ENCODE measurements around the gene PSMD6. TPM values are rescaled to one million over a fixed set of nuclear protein-coding genes. Genes with fewer than 3 reads are reported as not detected.
A peak's percentile ranks its signal among the peaks of the same experiment; 100 is the strongest.

The PSMD6 gene
- total and polyA plus RNA-seq, 10 of the 15 experiments (the other 5 are each of a cell fraction or from before 2014, with no cell fraction given) = 68.7 to 199 (median 106) TPM

DNA sequence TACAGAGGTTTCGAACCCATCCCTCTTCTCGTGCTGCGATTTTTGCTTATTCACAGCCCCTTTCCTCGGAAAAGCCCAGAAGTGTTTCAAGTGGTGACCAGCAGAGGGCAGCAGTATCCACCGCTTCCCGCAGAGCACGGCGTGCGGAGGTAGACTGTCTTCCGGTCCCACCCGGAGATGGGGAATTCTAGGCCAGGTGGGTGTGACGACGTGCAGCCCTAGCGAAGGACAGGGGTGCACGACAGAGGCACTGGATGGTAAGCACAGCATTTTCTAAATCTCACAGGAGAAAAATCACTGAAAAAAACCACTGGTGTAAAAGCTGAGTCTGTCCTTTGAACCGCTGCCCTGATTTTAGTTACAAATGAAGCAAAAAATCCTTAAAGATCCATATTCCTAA, 7.4 kb upstream of the PSMD6 start (continued):
- no peak for TF ChIP-seq TCF3 (IDR thresholded peaks at IDR 0.05; ENCODE audit: borderline replicate concordance, insufficient read depth, low read depth, low read length)
- no peak for TF ChIP-seq HDAC6 (IDR thresholded peaks at IDR 0.05; ENCODE audit: unreplicated experiment)
- TF ChIP-seq TBL1XR1 (IDR thresholded peaks at IDR 0.05; ENCODE audit: low read depth, low read length) = no peak
- no peak for TF ChIP-seq KDM1A (IDR thresholded peaks at IDR 0.05; ENCODE audit: borderline replicate concordance)
- TF ChIP-seq RAD21 (IDR thresholded peaks at IDR 0.05; ENCODE audit: insufficient read depth, low read depth, low read length) = peak; percentile 97
- TF ChIP-seq ATF7 (IDR thresholded peaks at IDR 0.05; ENCODE audit: low read depth) = 0 out of 2 replicates have a peak, but pooled peaks have one; percentile 36
- TF ChIP-seq IRF4 (IDR thresholded peaks at IDR 0.05; ENCODE audit: low read depth, low read length) = peak; percentile 64; the same call in 1 of the 2 replicates
- no peak for TF ChIP-seq CREB1 (IDR thresholded peaks at IDR 0.05; ENCODE audit: low read depth)
- TF ChIP-seq RB1 (IDR thresholded peaks at IDR 0.05; ENCODE audit: borderline replicate concordance) = peak; percentile 66
- no peak for TF ChIP-seq CHD1 (IDR thresholded peaks at IDR 0.05; ENCODE audit: low read depth, low read length)
- TF ChIP-seq ZBED1 (IDR thresholded peaks at IDR 0.05; ENCODE audit: borderline replicate concordance) = no peak
- TF ChIP-seq, protein P1, sequence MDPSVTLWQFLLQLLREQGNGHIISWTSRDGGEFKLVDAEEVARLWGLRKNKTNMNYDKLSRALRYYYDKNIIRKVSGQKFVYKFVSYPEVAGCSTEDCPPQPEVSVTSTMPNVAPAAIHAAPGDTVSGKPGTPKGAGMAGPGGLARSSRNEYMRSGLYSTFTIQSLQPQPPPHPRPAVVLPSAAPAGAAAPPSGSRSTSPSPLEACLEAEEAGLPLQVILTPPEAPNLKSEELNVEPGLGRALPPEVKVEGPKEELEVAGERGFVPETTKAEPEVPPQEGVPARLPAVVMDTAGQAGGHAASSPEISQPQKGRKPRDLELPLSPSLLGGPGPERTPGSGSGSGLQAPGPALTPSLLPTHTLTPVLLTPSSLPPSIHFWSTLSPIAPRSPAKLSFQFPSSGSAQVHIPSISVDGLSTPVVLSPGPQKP (IDR thresholded peaks at IDR 0.05; ENCODE audit: low read depth, low read length) = peak; percentile 80; the same call in 1 of the 2 replicates
- no peak for TF ChIP-seq CBFB (IDR thresholded peaks at IDR 0.05; ENCODE audit: low read depth)
- TF ChIP-seq, protein P2, sequence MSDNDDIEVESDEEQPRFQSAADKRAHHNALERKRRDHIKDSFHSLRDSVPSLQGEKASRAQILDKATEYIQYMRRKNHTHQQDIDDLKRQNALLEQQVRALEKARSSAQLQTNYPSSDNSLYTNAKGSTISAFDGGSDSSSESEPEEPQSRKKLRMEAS (IDR thresholded peaks at IDR 0.05; ENCODE audit: low read depth, low read length) = peak; percentile 49; the same call in 1 of the 2 replicates
- TF ChIP-seq JUND (IDR thresholded peaks at IDR 0.05; ENCODE audit: low read depth, low read length) = no peak
- TF ChIP-seq, protein P3, sequence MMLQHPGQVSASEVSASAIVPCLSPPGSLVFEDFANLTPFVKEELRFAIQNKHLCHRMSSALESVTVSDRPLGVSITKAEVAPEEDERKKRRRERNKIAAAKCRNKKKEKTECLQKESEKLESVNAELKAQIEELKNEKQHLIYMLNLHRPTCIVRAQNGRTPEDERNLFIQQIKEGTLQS (IDR thresholded peaks at IDR 0.05; ENCODE audit: borderline replicate concordance, extremely low read depth, low read depth, low read length) = no peak
- TF ChIP-seq GABPA (IDR thresholded peaks at IDR 0.05; ENCODE audit: low read depth) = peak; percentile 57; the same call in 1 of the 2 replicates
- TF ChIP-seq, protein P4, sequence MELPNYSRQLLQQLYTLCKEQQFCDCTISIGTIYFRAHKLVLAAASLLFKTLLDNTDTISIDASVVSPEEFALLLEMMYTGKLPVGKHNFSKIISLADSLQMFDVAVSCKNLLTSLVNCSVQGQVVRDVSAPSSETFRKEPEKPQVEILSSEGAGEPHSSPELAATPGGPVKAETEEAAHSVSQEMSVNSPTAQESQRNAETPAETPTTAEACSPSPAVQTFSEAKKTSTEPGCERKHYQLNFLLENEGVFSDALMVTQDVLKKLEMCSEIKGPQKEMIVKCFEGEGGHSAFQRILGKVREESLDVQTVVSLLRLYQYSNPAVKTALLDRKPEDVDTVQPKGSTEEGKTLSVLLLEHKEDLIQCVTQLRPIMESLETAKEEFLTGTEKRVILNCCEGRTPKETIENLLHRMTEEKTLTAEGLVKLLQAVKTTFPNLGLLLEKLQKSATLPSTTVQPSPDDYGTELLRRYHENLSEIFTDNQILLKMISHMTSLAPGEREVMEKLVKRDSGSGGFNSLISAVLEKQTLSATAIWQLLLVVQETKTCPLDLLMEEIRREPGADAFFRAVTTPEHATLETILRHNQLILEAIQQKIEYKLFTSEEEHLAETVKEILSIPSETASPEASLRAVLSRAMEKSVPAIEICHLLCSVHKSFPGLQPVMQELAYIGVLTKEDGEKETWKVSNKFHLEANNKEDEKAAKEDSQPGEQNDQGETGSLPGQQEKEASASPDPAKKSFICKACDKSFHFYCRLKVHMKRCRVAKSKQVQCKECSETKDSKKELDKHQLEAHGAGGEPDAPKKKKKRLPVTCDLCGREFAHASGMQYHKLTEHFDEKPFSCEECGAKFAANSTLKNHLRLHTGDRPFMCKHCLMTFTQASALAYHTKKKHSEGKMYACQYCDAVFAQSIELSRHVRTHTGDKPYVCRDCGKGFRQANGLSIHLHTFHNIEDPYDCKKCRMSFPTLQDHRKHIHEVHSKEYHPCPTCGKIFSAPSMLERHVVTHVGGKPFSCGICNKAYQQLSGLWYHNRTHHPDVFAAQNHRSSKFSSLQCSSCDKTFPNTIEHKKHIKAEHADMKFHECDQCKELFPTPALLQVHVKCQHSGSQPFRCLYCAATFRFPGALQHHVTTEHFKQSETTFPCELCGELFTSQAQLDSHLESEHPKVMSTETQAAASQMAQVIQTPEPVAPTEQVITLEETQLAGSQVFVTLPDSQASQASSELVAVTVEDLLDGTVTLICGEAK (IDR thresholded peaks at IDR 0.05; ENCODE audit: borderline replicate concordance) = peak; percentile 44; the same call in 1 of the 2 replicates
- TF ChIP-seq ZSCAN29 (IDR thresholded peaks at IDR 0.05) = 0 out of 2 replicates have a peak, but pooled peaks have one; percentile 43
- no peak for TF ChIP-seq NFIC (IDR thresholded peaks at IDR 0.05; ENCODE audit: low read depth, low read length)
- TF ChIP-seq SMARCA5 (IDR thresholded peaks at IDR 0.05) = peak; percentile 87
- TF ChIP-seq, protein P5, sequence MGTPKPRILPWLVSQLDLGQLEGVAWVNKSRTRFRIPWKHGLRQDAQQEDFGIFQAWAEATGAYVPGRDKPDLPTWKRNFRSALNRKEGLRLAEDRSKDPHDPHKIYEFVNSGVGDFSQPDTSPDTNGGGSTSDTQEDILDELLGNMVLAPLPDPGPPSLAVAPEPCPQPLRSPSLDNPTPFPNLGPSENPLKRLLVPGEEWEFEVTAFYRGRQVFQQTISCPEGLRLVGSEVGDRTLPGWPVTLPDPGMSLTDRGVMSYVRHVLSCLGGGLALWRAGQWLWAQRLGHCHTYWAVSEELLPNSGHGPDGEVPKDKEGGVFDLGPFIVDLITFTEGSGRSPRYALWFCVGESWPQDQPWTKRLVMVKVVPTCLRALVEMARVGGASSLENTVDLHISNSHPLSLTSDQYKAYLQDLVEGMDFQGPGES (IDR thresholded peaks at IDR 0.05) = no peak
- TF ChIP-seq SRF (IDR thresholded peaks at IDR 0.05; ENCODE audit: low read depth in 2 of 2, low read length in 2 of 2) = no peak
- TF ChIP-seq SMC3 (IDR thresholded peaks at IDR 0.05; ENCODE audit: borderline replicate concordance, low read length) = peak; percentile 96
